HG03066 (cell line): ENCODE data around the gene FAM184B.

Source experiments
- ATAC-seq: cut with Tn5 transposase; IDR thresholded peaks from one replicate; pipeline ENCODE4 v1.9.1; 2021; ENCODE audit warnings: low read depth; ENCODE audit not compliant: unreplicated experiment

Gene FAM184B

GRCh38 chr4:17646693-17647092 lies 134.7 kb downstream of the FAM184B start:
- ATAC-seq: no peak

- no peak for ATAC-seq
These were observed 139.0 kb downstream of the FAM184B start for GRCh38 chr4:17642398-17642783.

GRCh38 chr4:17639136-17639535 lies 142.3 kb downstream of the FAM184B start:
- no peak for ATAC-seq

- peak; percentile 82 for ATAC-seq
These were observed 144.5 kb downstream of the FAM184B start for GRCh38 chr4:17636696-17637622.

GRCh38 chr4:17636341-17636695 lies 145.1 kb downstream of the FAM184B start:
- no peak for ATAC-seq

GRCh38 chr4:17635056-17635455 lies 146.4 kb downstream of the FAM184B start:
- no peak for ATAC-seq

GRCh38 chr4:17633600-17633999 lies 147.8 kb downstream of the FAM184B start:
- ATAC-seq: no peak

GRCh38 chr4:17630228-17630627 lies 151.2 kb downstream of the FAM184B start:
- no peak for ATAC-seq

- no peak for ATAC-seq
These were observed 156.6 kb downstream of the FAM184B start for GRCh38 chr4:17624821-17625220.

- no peak for ATAC-seq
These were observed 157.9 kb downstream of the FAM184B start for GRCh38 chr4:17623451-17624001.

- no peak for ATAC-seq
These were observed 161.9 kb downstream of the FAM184B start for GRCh38 chr4:17619416-17620105.

GRCh38 chr4:17618926-17619325 lies 162.5 kb downstream of the FAM184B start:
- no peak for ATAC-seq

GRCh38 chr4:17616283-17616682 lies 165.1 kb downstream of the FAM184B start:
- ATAC-seq: no peak

- peak; percentile 95 for ATAC-seq
These were observed 166.8 kb downstream of the FAM184B start, which contains the start of gene MED28 for GRCh38 chr4:17614416-17615299. MED28 (plus strand) TSS chr4:17614641; CDS start chr4:17614655, 14 bp downstream.

GRCh38 chr4:17613761-17614415 lies 167.5 kb downstream of the FAM184B start:
- peak; percentile 51 for ATAC-seq

GRCh38 chr4:17605236-17605635 lies 176.2 kb downstream of the FAM184B start:
- no peak for ATAC-seq

- no peak for ATAC-seq
These were observed 181.6 kb downstream of the FAM184B start for GRCh38 chr4:17599826-17600225.

- no peak for ATAC-seq
These were observed 183.9 kb downstream of the FAM184B start for GRCh38 chr4:17597517-17597916.

- ATAC-seq: peak; percentile 77
These were observed 185.9 kb downstream of the FAM184B start for GRCh38 chr4:17595471-17596005.

- ATAC-seq: no peak
These were observed 192.1 kb downstream of the FAM184B start for GRCh38 chr4:17589355-17589754.
